SK-N-SH (cell line): ENCODE results near the gene ZNF576. TPM values are rescaled to one million over a fixed set of nuclear protein-coding genes. Genes with fewer than 3 reads are reported as not detected.
"Not testable (repeated sequence)": the region's sequence is repeated elsewhere in the genome, so short reads cannot be mapped to it uniquely, and the experiment has no call there.

Experiments
- CTCF ChIA-PET: fragments of 300-600, 350-600 bp; formaldehyde crosslinking; extraction: SDS; loops from one replicate; lab custom pipeline; 2021; lab: Yijun Ruan, JAX
- POLR2A ChIA-PET: fragments of 350-600 bp; sonication (Branson Sonifier 250); formaldehyde crosslinking; extraction: SDS; loops from one replicate; lab custom pipeline; 2020; ENCODE audit warnings: antibody characterized with exemption, inconsistent platforms; lab: Yijun Ruan, JAX
- DNase-seq: peaks from one replicate; pipeline ENCODE4 v3.0.0; 2012
- H2AFZ ChIP-seq: fragments of 200-600 bp; sonication (generic); 2 replicates; pipeline ENCODE4 v1.8.1; 2016; ENCODE audit warnings: antibody characterized with exemption, mild to moderate bottlenecking, low read depth
- H3F3A ChIP-seq: fragments of 200-600 bp; sonication (generic); replicated peaks from 2 replicates; pipeline ENCODE3; 2016; ENCODE audit warnings: antibody characterized with exemption, mild to moderate bottlenecking; ENCODE audit not compliant: insufficient read depth
- H3K27ac ChIP-seq, 2 experiments: fragments of 200-500 bp in 1 of 2; fragments of 200-600 bp in 1 of 2; sonication (Bioruptor generic) in 1 of 2; sonication (generic), shearing (Covaris generic) in 1 of 2; 2 replicates each; pipeline versions ENCODE4 v1.5.1 to v1.6.1; 2014 to 2016; ENCODE audit warnings: low read depth in 2 of 2, inconsistent platforms in 1 of 2, low read length in 1 of 2, mild to moderate bottlenecking in 1 of 2, mixed read lengths in 1 of 2
- H3K27me3 ChIP-seq: fragments of 200-600 bp; sonication (generic), shearing (Covaris generic); 2 replicates; pipeline ENCODE4 v1.6.1; 2016; ENCODE audit warnings: mixed run types; ENCODE audit not compliant: insufficient read depth
- H3K36me3 ChIP-seq, 2 experiments: fragments of 200-500 bp in 1 of 2; fragments of 200-600 bp in 1 of 2; sonication (Bioruptor generic) in 1 of 2; sonication (generic) in 1 of 2; replicated peaks in 1 of 2; 2 replicates each; pipeline versions ENCODE3 to v1.5.1; 2014 to 2016; ENCODE audit warnings: low read length in 1 of 2, mild to moderate bottlenecking in 1 of 2; ENCODE audit not compliant: insufficient read depth in 2 of 2, control insufficient read depth in 1 of 2
- H3K4me1 ChIP-seq, 2 experiments: fragments of 200-500 bp in 1 of 2; fragments of 200-600 bp in 1 of 2; sonication (Bioruptor generic) in 1 of 2; sonication (generic), shearing (Covaris generic) in 1 of 2; 2 replicates each; pipeline versions ENCODE4 v1.5.1 to v1.6.1; 2014 to 2016; ENCODE audit warnings: low read depth in 1 of 2, low read length in 1 of 2, mixed run types in 1 of 2; ENCODE audit not compliant: insufficient read depth in 2 of 2, control insufficient read depth in 1 of 2
- H3K4me2 ChIP-seq: fragments of 200-600 bp; sonication (generic), shearing (Covaris generic); 2 replicates; pipeline ENCODE4 v1.6.1; 2017; ENCODE audit warnings: mixed run types
- H3K4me3 ChIP-seq, 2 experiments: fragments of 200-500 bp in 1 of 2; fragments of 200-600 bp in 1 of 2; sonication (Bioruptor generic) in 1 of 2; sonication (generic), shearing (Covaris generic) in 1 of 2; 2 replicates each; pipeline versions ENCODE4 v1.5.1 to v1.8.1; 2014 to 2016; ENCODE audit warnings: low read depth in 2 of 2, inconsistent platforms in 1 of 2, low read length in 1 of 2, mild to moderate bottlenecking in 1 of 2, mixed read lengths in 1 of 2, moderate library complexity in 1 of 2
- H3K79me2 ChIP-seq: fragments of 200-600 bp; sonication (generic); 2 replicates; pipeline ENCODE4 v1.8.1; 2017; ENCODE audit warnings: mild to moderate bottlenecking; ENCODE audit not compliant: insufficient read depth
- H3K9ac ChIP-seq: fragments of 200-600 bp; sonication (generic); 2 replicates; pipeline ENCODE4 v1.6.1; 2017; ENCODE audit warnings: mixed run types
- H3K9me2 ChIP-seq: fragments of 200-600 bp; sonication (generic); 2 replicates; pipeline ENCODE4 v1.6.1; 2017; ENCODE audit warnings: mixed run types
- H3K9me3 ChIP-seq: fragments of 200-600 bp; sonication (generic); 2 replicates; pipeline ENCODE4 v1.6.1; 2017; ENCODE audit warnings: mixed run types, mild to moderate bottlenecking, moderate library complexity
- H4K20me1 ChIP-seq: fragments of 200-600 bp; sonication (generic); 2 replicates; pipeline ENCODE4 v1.6.1; 2017; ENCODE audit warnings: mild to moderate bottlenecking, mixed run types; ENCODE audit not compliant: insufficient read depth
- CHD2 ChIP-seq: fragments of 150-350 bp; IDR thresholded peaks from 2 replicates; pipeline ENCODE4 v1.6.1; 2018; ENCODE audit warnings: low read length; ENCODE audit not compliant: partially characterized antibody
- CTCF ChIP-seq: fragments of 200-600 bp; sonication (generic); IDR thresholded peaks from 2 replicates; pipeline ENCODE4 v1.6.1; 2017; ENCODE audit warnings: antibody characterized with exemption, mild to moderate bottlenecking, moderate library complexity
- ELF1 ChIP-seq: IDR thresholded peaks from 2 replicates; pipeline ENCODE4 v1.4.0; 2012
- EZH2phosphoT487 ChIP-seq: fragments of 200-600 bp; sonication (generic); IDR thresholded peaks from 2 replicates; pipeline ENCODE4 v1.6.1; 2017; ENCODE audit warnings: low read depth, mixed run types, mild to moderate bottlenecking, antibody characterized with exemption, moderate library complexity, borderline replicate concordance
- FOSL2 ChIP-seq: IDR thresholded peaks from 2 replicates; pipeline ENCODE4 v1.4.0; 2012; ENCODE audit warnings: low read depth, mild to moderate bottlenecking, moderate library complexity, borderline replicate concordance
- FOXJ3 ChIP-seq: sonication (generic); formaldehyde crosslinking; IDR thresholded peaks from 2 replicates; pipeline ENCODE4 v1.5.1; 2020; ENCODE audit warnings: mild to moderate bottlenecking, missing genetic modification reagents
- FOXM1 ChIP-seq: IDR thresholded peaks from 2 replicates; pipeline ENCODE4 v1.4.0; 2012; ENCODE audit warnings: low read depth, mild to moderate bottlenecking
- IRF3 ChIP-seq: fragments of 150-350 bp; IDR thresholded peaks from 2 replicates; pipeline ENCODE4 v1.6.1; 2016; ENCODE audit warnings: mild to moderate bottlenecking, low read depth, low read length
- MAX ChIP-seq: IDR thresholded peaks from 2 replicates; pipeline ENCODE4 v1.4.0; 2012; ENCODE audit warnings: low read depth
- MEF2A ChIP-seq: IDR thresholded peaks from 2 replicates; pipeline ENCODE4 v1.4.0; 2012; ENCODE audit warnings: low read depth, borderline replicate concordance
- POLR2AphosphoS5 ChIP-seq: IDR thresholded peaks from 2 replicates; pipeline ENCODE4 v1.6.1; 2012; ENCODE audit warnings: low read depth, low read length
- RAD21 ChIP-seq: IDR thresholded peaks from 2 replicates; pipeline ENCODE4 v1.6.1; 2012; ENCODE audit warnings: mild to moderate bottlenecking, low read length
- RCOR1 ChIP-seq: fragments of 150-350 bp; IDR thresholded peaks from 2 replicates; pipeline ENCODE4 v1.6.1; 2017; ENCODE audit warnings: antibody characterized with exemption, low read length
- RFX5 ChIP-seq: IDR thresholded peaks from 2 replicates; pipeline ENCODE4 v1.6.1; 2012; ENCODE audit warnings: mild to moderate bottlenecking, improper control_type of control experiment, low read length
- SIN3A ChIP-seq: IDR thresholded peaks from 2 replicates; pipeline ENCODE4 v1.6.1; 2012; ENCODE audit warnings: low read depth, mild to moderate bottlenecking, low read length, moderate library complexity, borderline replicate concordance
- TCF12 ChIP-seq: IDR thresholded peaks from 2 replicates; pipeline ENCODE4 v1.4.0; 2012
- TEAD4 ChIP-seq: IDR thresholded peaks from 2 replicates; pipeline ENCODE4 v1.4.0; 2012; ENCODE audit warnings: mild to moderate bottlenecking, borderline replicate concordance; ENCODE audit not compliant: insufficient read depth
- USF2 ChIP-seq: fragments of 150-350 bp; IDR thresholded peaks from 2 replicates; pipeline ENCODE4 v1.6.1; 2017; ENCODE audit warnings: antibody characterized with exemption, low read length, low read depth, borderline replicate concordance
- WGBS: methylation state at CpG from one replicate; pipeline ENCODE4 v1.1.6; 2017; ENCODE audit warnings: low lambda C conversion rate; 5-methylcytosine and 5-hydroxymethylcytosine counted together
- polyA plus RNA-seq, 3 experiments: library from polyadenylated mRNA; depleted of rRNA; stranded (reverse); fragments of >200 nt; gene quantifications; 2 replicates each; pipeline ENCODE4 v1.2.3, GENCODE V29; 2012

ZNF576 gene
- polyA plus RNA-seq, 1 of the 3 experiments (the other 2 are of a cell fraction), result 12.8 TPM

GRCh38 chr19:43547926-43548325 is 48.5 kb upstream of the ZNF576 start:
- H3K27me3 ChIP-seq, H3F3A ChIP-seq, POLR2A ChIA-PET, H3K4me3 ChIP-seq, H2AFZ ChIP-seq, H3K27ac ChIP-seq, H3K9ac ChIP-seq, H3K4me1 ChIP-seq, H3K9me2 ChIP-seq, H3K4me2 ChIP-seq, H3K9me3 ChIP-seq, DNase-seq, H4K20me1 ChIP-seq, H3K79me2 ChIP-seq: not testable (repeated sequence)
- CTCF ChIA-PET, result interaction anchor here (0.6 kb wide), 1 partner anchor 109 kb away, joined by 3 read pairs; no protein-coding TSS in a partner anchor
- WGBS, result no CpG with 5 or more reads among the region's 24 CpGs
- H3K36me3 ChIP-seq, result peaks cover 12 to 40% of the 10 kb centered on the region in 2 experiments

- Histone ChIP-seq H3K36me3 (peaks cover 11 to 38% of the 10 kb centered on the region in 2 experiments), H3K9ac (no peak overlapping the region), H3F3A (peaks cover 6% of the 10 kb centered on the region), H3K79me2 (no peaks in the 10 kb centered on the region), H3K4me2 (no peak overlapping the region), H3K4me3 (no peak overlapping the region), H2AFZ (no peak overlapping the region), H3K27me3 (no peaks in the 10 kb centered on the region), H3K9me3 (no peaks in the 10 kb centered on the region), H3K9me2 (no peaks in the 10 kb centered on the region), H3K4me1 (no peaks in the 10 kb centered on the region), H4K20me1 (no peaks in the 10 kb centered on the region), H3K27ac (no peak overlapping the region)
- TF ChIP-seq RFX5 (no peak), FOXM1 (no peak)
- 73% methylated on average over 2 of the region's 2 CpGs for WGBS
- ChIA-PET CTCF (no interaction called here), POLR2A (no interaction called here)
- DNase-seq, result no peak
These were observed 47.7 kb upstream of the ZNF576 start for GRCh38 chr19:43548706-43549105.

- Histone ChIP-seq H3K9ac (no peak overlapping the region), H2AFZ (no peak overlapping the region), H3K4me3 (no peak overlapping the region), H3K4me1 (no peaks in the 10 kb centered on the region), H3K27ac (no peak overlapping the region), H3K9me3 (no peaks in the 10 kb centered on the region), H3K27me3 (no peaks in the 10 kb centered on the region), H3F3A (peaks cover 10% of the 10 kb centered on the region), H3K36me3 (peaks cover 17 to 46% of the 10 kb centered on the region in 2 experiments), H3K9me2 (no peaks in the 10 kb centered on the region), H3K4me2 (no peak overlapping the region), H4K20me1 (no peaks in the 10 kb centered on the region), H3K79me2 (no peaks in the 10 kb centered on the region; the same call in 1 of the 2 replicates)
- CTCF ChIA-PET, result interaction anchor here (0.8 to 8.5 kb wide), 2 partner anchors 16 to 44 kb away, joined by 3 to 104 read pairs; partner anchors contain the start of genes IRGQ and ZNF576
- no peak for DNase-seq
- 92% methylated on average over 20 of the region's 23 CpGs for WGBS
- POLR2A ChIA-PET, result no interaction called here
- TF ChIP-seq CHD2 (no peak), SIN3A (no peak), FOXJ3 (no peak), TEAD4 (no peak), MAX (no peak), POLR2AphosphoS5 (no peak), RAD21 (no peak), IRF3 (no peak), CTCF (no peak), EZH2phosphoT487 (no peak), FOXM1 (no peak), TCF12 (no peak), ELF1 (no peak), USF2 (no peak), FOSL2 (no peak), MEF2A (no peak), RCOR1 (no peak)
These were observed 44.8 kb upstream of the ZNF576 start for GRCh38 chr19:43551399-43552197.
